ENCODE measurements around the gene LRMDA. TPM values are rescaled to one million over a fixed set of nuclear protein-coding genes. Genes with fewer than 3 reads are reported as not detected.

The LRMDA gene
- total RNA-seq, 3 donors from 2014 or later (not counting 1 experiment from before 2014, with no cell fraction given), result 1.4 to 2.4 (median 2.1) TPM

DNA sequence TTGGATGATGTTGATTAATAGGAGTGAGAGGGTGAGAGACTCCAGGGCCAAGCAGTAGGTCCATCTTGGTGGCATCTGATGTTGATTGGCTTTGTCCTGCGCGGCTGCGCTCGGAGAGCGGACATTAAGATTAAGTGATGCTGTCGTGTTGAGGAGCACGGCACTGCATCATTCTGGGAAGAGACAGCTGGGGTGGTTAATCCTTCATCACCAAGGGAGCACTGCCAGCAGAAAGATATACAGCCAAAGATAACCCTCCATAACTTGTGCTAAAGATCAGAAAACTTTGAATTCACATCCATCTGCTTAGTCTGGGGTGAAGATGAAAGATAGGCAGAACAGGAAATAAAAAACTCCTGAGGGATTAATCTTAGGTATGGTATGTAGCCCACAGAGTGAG lies 208.3 kb downstream of the LRMDA start:
- H3K36me3 ChIP-seq (ENCODE audit: control insufficient read depth, insufficient read depth, low read length), result no peaks in the 10 kb centered on the region
- H3K4me1 ChIP-seq (ENCODE audit: control insufficient read depth, insufficient read depth, low read length), result no peaks in the 10 kb centered on the region
- no peaks in the 10 kb centered on the region for H3K27me3 ChIP-seq (ENCODE audit: control insufficient read depth, insufficient read depth, low read length)
- Mint-ChIP-seq H3K4me1 (no peaks in the 10 kb centered on the region), H3K27me3 (ENCODE audit: low read depth in 2 of 2) (peaks cover 21 to 23% of the 10 kb centered on the region in 2 donors), H3K36me3 (no peaks in the 10 kb centered on the region), H3K9me3 (no peaks in the 10 kb centered on the region), H3K27ac (no peak overlapping the region), H3K4me3 (no peak overlapping the region)
- DNase-seq (no peak), ATAC-seq (no peak)
- TF ChIP-seq, protein P1, sequence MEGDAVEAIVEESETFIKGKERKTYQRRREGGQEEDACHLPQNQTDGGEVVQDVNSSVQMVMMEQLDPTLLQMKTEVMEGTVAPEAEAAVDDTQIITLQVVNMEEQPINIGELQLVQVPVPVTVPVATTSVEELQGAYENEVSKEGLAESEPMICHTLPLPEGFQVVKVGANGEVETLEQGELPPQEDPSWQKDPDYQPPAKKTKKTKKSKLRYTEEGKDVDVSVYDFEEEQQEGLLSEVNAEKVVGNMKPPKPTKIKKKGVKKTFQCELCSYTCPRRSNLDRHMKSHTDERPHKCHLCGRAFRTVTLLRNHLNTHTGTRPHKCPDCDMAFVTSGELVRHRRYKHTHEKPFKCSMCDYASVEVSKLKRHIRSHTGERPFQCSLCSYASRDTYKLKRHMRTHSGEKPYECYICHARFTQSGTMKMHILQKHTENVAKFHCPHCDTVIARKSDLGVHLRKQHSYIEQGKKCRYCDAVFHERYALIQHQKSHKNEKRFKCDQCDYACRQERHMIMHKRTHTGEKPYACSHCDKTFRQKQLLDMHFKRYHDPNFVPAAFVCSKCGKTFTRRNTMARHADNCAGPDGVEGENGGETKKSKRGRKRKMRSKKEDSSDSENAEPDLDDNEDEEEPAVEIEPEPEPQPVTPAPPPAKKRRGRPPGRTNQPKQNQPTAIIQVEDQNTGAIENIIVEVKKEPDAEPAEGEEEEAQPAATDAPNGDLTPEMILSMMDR (IDR thresholded peaks at IDR 0.05), result no peak
- H3K9me3 ChIP-seq (ENCODE audit: control insufficient read depth, insufficient read depth, low read length), result no peaks in the 10 kb centered on the region
- no peak overlapping the region for H3K4me3 ChIP-seq (ENCODE audit: low read length)
- intact Hi-C loops (cut with micrococcal nuclease), result no loop called here
- 93% methylated on average over 7 of the region's 7 CpGs for WGBS (ENCODE audit: insufficient coverage)
- H3K27ac ChIP-seq (ENCODE audit: low read length), result no peak overlapping the region

DNA sequence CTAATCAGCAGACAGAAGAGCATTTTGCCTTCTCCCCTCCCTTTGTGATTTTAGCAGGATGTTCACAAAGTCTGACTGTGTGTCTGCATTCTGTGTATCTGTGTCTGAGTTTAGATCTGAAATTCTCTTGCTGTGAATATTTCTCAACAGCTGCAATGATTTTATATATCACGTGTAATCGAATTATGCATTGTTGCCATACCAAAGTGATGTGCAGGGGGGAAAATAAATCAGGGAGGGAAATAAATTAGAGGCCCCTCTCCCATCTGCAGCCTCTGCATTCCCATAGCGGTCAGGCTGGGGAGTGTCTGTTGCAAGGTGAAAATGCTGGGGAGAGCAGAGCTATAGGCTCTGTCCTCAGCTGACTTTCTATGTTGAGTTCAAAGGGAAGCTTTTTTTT lies 209.0 kb downstream of the LRMDA start:
- H3K27ac Mint-ChIP-seq, result no peak overlapping the region
- Histone ChIP-seq H3K36me3 (ENCODE audit: control insufficient read depth, insufficient read depth, low read length) (no peaks in the 10 kb centered on the region), H3K4me1 (ENCODE audit: control insufficient read depth, insufficient read depth, low read length) (no peaks in the 10 kb centered on the region), H3K4me3 (ENCODE audit: low read length) (no peak overlapping the region), H3K27ac (ENCODE audit: low read length) (no peak overlapping the region), H3K27me3 (ENCODE audit: control insufficient read depth, insufficient read depth, low read length) (no peaks in the 10 kb centered on the region), H3K9me3 (ENCODE audit: control insufficient read depth, insufficient read depth, low read length) (no peaks in the 10 kb centered on the region)
- no peak overlapping the region for H3K4me3 Mint-ChIP-seq
- ATAC-seq (no peak), DNase-seq (no peak)
- no peaks in the 10 kb centered on the region for H3K9me3 Mint-ChIP-seq
- peaks cover 21 to 23% of the 10 kb centered on the region in 2 donors for H3K27me3 Mint-ChIP-seq (ENCODE audit: low read depth in 2 of 2)
- no peaks in the 10 kb centered on the region for H3K36me3 Mint-ChIP-seq
- no peaks in the 10 kb centered on the region for H3K4me1 Mint-ChIP-seq
- WGBS (ENCODE audit: insufficient coverage), result 90% methylated on average over 2 of the region's 3 CpGs
- TF ChIP-seq, protein P1 (IDR thresholded peaks at IDR 0.05), result no peak
- intact Hi-C loops (cut with micrococcal nuclease), result no loop called here

DNA sequence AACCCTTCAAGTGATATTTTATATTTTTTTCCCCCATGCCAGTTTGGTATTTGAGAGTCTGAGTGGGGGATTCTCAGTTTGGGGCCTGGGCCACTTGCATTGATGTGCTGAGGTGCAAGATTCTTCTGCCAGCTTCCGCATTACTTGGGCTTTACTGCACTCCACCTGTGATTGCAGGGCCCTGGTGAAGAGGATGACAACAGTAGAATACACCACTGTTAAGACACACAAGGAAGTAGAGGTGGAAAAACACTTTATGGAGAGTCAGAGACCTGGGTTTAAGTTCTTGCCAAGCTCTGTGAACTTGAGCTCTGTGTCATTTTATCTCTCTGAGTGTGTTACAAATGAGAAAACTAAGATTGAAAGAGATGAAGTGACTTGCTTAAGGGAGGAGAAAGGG lies 209.4 kb downstream of the LRMDA start:
- Mint-ChIP-seq H3K9me3 (no peaks in the 10 kb centered on the region), H3K4me3 (no peak overlapping the region), H3K4me1 (no peaks in the 10 kb centered on the region), H3K27me3 (ENCODE audit: low read depth in 2 of 2) (peaks cover 21 to 23% of the 10 kb centered on the region in 2 donors), H3K36me3 (no peaks in the 10 kb centered on the region), H3K27ac (no peak overlapping the region)
- Histone ChIP-seq H3K36me3 (ENCODE audit: control insufficient read depth, insufficient read depth, low read length) (no peaks in the 10 kb centered on the region), H3K9me3 (ENCODE audit: control insufficient read depth, insufficient read depth, low read length) (no peaks in the 10 kb centered on the region), H3K4me3 (ENCODE audit: low read length) (no peak overlapping the region), H3K4me1 (ENCODE audit: control insufficient read depth, insufficient read depth, low read length) (no peaks in the 10 kb centered on the region), H3K27me3 (ENCODE audit: control insufficient read depth, insufficient read depth, low read length) (no peaks in the 10 kb centered on the region), H3K27ac (ENCODE audit: low read length) (no peak overlapping the region)
- WGBS (ENCODE audit: insufficient coverage), result 100% methylated on average over 1 of the region's 1 CpG
- no peak for DNase-seq
- TF ChIP-seq, protein P1 (IDR thresholded peaks at IDR 0.05), result no peak
- ATAC-seq, result no peak
- intact Hi-C loops (cut with micrococcal nuclease), result no loop called here

DNA sequence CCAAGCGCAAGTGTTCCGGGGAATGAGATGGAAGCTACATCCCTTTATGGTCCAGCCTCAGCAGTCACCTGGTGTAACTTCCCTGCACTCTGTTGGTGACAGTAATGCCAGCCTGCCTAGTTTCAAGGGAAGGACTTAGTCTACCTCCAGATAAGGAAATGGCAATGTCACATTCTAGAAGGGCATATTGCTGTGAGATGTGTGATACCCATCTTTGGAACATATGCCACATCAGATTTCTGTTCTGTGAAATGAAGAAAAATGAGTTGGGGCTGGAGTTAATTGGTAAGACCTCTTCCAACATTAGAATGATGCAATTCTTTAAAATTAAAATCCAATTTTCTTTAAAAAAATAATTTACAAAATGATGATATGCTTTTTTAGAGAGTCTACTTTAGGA lies 212.0 kb downstream of the LRMDA start:
- Mint-ChIP-seq H3K36me3 (no peaks in the 10 kb centered on the region), H3K4me3 (no peak overlapping the region), H3K9me3 (no peaks in the 10 kb centered on the region), H3K27me3 (ENCODE audit: low read depth in 2 of 2) (peaks cover 10 to 17% of the 10 kb centered on the region in 2 donors), H3K27ac (no peak overlapping the region), H3K4me1 (no peaks in the 10 kb centered on the region)
- intact Hi-C loops (cut with micrococcal nuclease), result no loop called here
- Histone ChIP-seq H3K27ac (ENCODE audit: low read length) (no peak overlapping the region), H3K4me1 (ENCODE audit: control insufficient read depth, insufficient read depth, low read length) (no peaks in the 10 kb centered on the region), H3K36me3 (ENCODE audit: control insufficient read depth, insufficient read depth, low read length) (no peaks in the 10 kb centered on the region), H3K27me3 (ENCODE audit: control insufficient read depth, insufficient read depth, low read length) (no peaks in the 10 kb centered on the region), H3K9me3 (ENCODE audit: control insufficient read depth, insufficient read depth, low read length) (no peaks in the 10 kb centered on the region), H3K4me3 (ENCODE audit: low read length) (no peak overlapping the region)
- DNase-seq, result no peak
- ATAC-seq, result no peak
- WGBS (ENCODE audit: insufficient coverage), result 96% methylated on average over 2 of the region's 2 CpGs
- TF ChIP-seq, protein P1 (IDR thresholded peaks at IDR 0.05), result no peak

All from natural killer cell (primary cell).